Stimulated activated CD8-positive, alpha-beta memory T cell treated with anti-CD3 and anti-CD28 coated beads, Interleukin-12 subunit alpha, Interleukin-12 subunit beta, amount 100 ng/mL, for 24 hours (primary cell): ENCODE measurements around the gene TPX2.

Source experiments
- DNase-seq: peaks from one replicate; pipeline ENCODE4 v3.0.0-alpha.2; 2020; ENCODE audit errors: extremely low read depth

TPX2 gene

DNA sequence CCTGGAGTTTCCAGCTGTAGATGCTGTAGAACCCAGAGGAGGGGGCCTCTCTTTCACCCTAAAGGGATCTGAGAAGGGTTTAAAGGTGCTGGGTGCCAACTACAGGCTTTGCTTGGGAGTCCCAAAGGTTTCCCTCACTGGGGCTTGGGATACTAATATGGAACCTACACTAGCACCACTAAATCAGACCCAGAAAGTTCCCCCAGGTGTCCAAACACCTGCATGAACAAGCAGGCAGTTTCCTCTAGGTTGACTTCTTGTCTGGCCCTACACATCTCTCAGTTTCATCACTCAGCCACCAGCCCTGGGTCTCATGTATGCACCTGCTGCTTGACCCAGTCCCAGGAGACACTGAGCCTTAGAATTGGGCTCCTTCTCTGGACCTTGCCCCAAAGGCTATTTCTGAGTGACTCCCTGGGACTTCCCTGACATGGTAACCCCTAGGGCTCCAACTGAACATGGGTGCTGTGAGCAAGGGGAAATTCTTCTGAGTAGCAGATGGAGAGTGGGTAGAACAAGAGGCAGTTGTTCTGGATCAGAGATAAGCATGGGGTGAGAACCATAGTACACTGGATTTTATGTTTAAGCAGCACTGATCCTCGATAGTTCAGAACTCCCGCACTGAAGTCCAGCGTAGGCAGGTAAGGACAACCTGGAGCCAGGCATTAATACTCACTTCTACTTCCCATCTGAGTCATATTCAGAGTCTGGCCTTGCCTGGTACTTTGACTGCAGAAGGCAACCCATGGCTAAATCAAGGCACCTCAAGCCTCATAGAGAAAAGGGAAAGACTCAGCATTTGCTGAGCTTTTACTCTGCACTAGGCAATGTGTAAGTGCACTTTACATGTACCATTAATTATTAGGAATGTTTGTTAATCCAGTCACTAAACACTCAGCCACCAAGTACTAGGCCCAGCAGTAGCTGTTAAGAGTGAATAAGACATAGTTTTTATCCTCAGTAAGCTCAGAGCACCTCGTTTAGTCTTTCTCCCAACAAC is 33.2 kb upstream of the TPX2 start:
- no peak for DNase-seq

GRCh38 chr20:31706607-31707257 is 32.4 kb upstream of the TPX2 start:
- no peak for DNase-seq

DNA sequence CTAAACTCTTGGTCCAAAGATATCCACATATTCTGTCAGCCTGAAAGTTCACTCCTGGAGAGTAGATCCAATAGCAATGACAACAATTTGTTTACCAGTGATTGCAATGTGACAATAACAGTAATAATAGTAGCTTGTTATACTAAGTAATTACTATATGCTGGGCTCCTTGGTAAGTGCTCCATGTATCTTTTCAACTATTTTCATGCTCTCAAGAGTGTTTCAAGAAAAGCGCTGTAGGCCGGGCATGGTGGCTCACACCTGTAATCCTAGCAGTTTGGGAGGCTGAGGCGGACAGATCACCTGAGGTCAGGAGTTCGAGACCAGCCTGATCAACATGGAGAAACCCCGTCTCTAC is 31.9 kb upstream of the TPX2 start:
- DNase-seq: no peak

DNA sequence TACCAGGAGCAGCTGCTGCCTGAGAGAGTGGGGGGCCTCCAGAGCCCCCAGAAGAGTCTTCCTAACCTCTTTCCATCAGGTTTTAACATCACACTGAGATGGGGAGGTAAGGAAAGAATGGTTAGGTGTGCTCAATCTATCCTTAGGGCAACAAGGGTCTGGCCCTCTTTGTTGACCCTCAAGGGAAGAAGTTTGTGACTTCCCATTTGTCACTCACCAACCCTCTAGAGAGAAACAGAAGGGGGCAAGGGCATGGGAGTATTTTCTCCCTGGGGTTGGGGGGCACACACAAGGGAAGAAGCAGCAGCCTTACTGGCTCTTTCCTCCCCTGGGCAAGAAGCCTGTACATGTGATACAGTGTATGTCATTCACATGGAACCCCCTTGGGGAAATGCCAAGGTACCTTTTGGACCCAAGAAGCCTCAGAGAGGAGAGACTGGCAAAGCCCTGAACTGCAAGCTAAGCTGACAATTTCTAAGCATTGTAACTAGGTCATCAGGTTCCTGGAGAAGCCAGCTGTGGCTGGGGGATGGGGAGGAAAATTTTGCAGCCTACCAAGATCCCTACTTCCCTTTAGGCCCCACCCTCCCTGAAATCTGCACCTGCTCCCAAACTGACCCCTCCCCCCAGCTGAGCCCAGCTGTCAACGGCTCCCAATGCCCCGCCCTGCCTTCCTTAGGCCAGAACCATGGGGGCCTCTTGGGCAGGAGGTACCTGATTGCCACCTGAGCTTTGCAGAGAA is 30.9 kb upstream of the TPX2 start:
- DNase-seq: no peak

- DNase-seq: no peak
Observed at GRCh38 chr20:31708736-31709534, 30.2 kb upstream of the TPX2 start.

- DNase-seq: no peak
Observed at GRCh38 chr20:31709939-31710338, 29.2 kb upstream of the TPX2 start.

- no peak for DNase-seq
Observed at GRCh38 chr20:31710423-31711108, 28.5 kb upstream of the TPX2 start.

DNA sequence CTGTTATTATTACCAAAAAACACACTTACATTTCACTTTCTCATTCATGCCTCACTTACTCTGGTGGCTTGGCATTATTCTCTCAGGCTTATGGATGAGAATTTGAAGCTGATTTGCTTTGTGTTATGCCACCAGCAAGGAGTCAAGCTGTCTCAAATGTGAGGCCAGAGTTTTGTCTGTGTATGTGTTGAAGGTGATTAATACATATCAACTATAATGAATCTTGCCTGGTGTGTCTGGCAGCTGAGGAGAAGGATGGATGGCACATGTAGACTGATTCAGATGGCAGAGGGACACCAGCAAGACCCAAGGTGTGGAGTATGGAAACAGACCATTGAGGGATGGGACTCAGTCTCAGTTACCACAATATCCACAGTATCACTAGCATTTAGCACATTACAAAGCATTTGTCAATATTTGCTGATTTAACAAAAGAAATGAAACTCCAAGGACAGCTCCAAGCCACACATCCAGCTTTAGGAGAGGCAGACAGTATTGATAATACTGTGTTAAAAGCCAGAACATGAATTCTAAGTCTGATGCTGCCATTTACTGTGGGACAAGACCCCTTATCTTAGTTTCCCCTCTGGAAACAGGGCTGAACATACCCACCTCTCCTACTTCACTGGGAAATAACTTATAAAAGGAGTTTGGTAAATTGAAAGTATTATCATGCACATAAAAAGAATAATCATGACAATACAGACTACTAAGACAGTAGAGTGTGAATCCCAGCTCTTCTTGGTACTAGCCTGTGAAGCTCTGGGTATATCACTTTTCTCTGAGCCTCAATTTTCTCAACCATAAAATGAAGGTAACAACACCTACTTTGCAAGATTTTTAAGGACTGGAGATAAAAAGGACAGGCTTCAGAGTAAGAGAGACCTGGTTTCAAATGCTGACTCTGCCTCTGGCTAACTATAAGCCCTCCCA is 27.6 kb upstream of the TPX2 start:
- DNase-seq: no peak

GRCh38 chr20:31712112-31712553 is 27.0 kb upstream of the TPX2 start:
- DNase-seq: no peak

DNA sequence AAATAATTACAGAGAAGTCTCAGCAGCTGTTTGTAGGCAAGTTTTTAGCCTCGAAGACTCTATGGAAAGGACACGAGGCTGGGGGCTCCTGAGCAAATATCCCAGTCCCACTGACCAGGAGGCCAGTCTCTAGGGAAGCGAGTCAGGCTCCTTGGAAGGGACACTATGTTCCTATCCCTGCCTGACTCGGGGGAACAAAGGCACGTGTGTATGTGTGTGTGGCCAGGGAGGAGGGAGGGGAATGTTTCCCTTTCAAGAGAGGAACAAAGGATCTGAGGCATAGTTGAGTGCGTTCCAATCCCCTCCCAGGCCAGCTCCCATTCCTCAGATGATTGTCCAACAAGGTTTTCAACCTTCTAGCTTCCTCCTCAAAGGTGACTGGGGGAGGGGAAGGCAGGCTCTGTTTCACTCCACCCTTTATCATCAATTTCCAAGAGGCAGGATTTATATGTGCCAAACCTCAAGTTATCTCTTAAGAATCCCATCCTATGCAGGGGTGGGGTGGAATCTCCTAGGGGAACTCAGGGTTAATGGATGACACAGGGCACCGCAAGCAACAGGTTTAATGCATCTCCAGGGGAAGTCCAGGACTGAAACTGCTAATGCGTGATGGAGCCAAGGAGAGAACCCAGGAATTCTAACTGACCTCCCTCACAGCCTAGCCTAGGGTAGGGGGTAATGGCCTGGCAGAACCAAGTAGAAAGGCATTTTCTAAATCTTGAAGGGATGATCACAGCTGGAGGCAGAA is 26.4 kb upstream of the TPX2 start:
- no peak for DNase-seq

DNA sequence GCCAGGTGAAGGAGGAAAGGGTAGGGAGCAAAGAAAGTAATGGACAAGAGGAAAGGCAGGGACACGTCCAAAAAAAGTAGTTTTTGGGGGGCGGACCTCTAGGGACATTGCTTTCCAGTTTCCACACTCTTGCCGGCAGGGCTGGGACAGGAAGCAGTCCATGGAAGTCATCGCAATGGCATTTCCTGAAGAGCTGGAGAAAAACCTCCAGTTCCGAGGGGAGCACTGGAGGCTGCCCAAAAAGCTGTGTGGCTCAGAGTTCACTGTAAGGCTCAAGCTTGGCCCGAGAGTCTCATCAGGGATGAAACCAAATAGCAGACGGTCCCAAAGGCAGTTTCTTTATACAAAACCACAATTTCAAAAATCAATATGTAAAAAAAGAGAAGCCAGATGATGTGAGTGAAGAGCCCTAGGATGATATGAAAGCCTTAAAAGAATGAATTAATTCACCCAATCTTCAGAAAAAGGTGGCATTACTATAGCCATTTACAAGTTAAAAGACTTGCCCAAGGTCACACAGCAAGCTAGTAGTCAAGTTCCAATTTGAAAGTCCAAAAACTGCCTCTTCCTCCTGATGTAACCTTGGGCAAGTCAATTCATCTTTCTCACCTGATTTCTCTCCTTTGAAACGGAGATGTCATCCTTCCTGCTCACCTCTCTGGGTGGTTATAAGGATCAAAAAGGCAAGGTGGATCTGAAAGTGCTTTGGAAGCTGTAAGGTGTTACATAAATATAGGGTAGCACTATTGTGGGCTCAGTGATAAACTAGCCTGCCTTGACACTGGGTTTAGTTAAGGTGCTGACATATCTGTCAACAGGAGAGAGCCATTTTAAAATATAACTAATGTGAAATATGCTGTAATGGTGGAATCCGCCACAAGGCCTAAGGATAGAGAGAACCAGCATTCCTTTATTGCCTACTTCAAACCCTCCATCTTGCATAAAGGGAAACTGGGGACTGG is 25.5 kb upstream of the TPX2 start:
- DNase-seq: no peak

GRCh38 chr20:31715766-31716165 is 23.3 kb upstream of the TPX2 start:
- no peak for DNase-seq

DNA sequence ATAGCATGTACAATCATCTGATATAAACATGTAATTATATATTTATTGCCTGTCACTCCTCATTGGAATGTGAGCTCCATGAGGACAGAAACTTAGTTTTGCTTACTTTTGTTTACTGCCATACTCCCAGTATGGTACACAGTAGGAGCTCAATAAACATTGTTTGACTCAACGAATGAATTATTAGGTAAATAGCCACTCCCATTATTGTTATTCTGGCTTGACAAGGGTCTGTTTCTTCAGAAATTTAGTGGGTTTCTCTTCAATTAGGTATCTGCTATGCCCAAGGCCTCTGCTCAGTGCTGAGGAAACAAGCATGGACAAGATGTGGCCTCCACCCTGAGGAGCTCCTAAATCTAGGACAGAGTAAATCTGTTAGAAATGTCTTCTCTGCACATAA is 22.7 kb upstream of the TPX2 start:
- DNase-seq: no peak

DNA sequence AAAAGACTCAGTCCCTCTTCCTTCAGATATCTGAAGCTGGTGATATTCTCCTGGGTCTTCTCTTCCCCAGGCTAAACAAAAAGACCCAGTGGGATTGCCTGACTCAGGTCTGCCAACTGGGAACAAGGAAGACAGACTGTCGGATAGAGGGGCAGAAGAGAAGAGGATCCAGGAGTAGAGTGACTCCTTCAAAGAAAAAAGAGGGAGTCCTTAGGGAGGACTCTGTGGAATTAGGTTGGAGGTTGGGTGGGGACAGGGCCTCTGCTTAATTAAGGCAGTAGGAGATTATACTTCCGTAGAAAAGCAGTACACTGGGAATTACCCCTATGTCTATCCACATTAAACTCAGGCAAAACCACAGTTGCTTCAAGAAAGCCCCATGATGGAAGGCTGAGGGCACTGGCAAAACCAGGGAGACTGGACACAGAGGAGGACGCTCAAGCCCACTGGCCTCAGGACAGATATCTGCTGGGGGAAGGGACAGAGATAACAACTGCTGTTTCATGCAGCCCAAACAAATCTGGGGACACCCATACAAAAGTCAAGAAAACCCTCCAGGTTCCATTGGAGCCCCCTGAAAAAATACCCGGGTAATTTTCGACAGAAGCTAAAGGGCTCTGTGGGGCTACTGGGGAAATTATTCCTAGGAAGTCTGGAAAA is 22.1 kb upstream of the TPX2 start:
- no peak for DNase-seq

DNA sequence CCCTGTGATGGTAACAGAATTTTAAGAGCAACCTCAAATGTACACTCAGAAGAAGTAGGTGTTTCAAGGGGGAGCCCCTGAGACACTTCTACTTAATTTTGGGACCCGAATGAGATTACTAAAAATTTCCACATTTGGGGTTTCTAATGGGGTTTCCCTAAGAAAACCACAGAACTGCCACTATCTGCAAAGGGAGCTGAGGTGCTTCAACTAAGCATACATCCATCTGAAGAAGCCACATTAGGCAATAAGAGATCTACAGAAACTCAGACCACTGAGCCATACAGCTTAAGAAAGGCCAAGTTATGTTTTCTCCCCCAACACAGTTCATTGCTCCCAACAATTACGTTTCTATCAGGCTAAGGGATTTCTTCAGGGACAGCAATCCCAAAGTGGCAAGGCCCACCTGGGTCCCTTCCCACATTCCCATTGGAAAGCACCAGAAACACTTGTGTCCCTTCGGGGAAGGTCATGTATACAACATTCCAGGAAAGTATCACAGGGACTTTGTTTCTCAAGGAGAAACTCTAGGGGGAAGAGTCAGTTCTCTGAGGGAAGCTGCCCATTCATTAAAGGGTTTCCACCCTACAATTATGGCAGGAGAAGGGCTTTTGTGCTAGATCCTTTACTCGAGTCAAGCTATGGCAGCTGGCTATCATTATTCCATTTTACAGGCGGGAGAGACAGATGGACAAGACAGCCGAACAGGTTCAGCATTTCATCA is 21.4 kb upstream of the TPX2 start:
- no peak for DNase-seq

DNA sequence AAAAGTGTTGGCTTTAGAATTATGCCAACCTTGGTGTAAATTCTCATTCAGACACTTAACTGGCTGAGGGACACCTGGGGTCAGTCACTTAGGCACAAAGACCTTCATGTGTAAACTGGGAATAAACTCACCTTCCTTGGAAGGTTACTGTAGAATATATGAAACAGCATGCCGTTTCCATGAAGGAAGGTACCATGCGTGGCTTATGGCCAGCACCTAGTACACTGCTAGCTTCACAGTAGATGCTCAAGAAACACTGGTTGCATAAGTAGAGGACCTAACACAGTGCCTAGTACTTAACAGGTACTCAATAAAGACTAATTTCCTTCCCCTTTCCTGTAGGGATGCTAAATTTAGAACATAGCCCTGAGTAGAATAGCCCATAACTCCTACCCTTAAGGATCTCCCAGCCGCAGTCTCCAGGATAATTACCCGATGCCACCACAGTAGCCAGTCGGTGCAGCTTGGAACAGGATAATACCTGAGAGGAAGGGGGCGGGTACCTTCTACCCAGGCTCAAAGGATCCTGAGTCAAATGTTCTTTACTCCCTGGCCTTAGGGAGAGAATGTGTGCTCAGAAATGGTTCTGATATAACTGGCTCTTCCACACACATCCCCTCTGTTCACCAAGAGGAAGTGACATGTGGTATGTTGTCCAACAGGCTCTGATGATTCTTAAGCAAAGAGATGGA is 20.0 kb upstream of the TPX2 start:
- DNase-seq: no peak
